ENCODE data around the gene NSG1.
A peak's percentile ranks its signal among the peaks of the same experiment; 100 is the strongest.
"Not testable (repeated sequence)": the region's sequence is repeated elsewhere in the genome, so short reads cannot be mapped to it uniquely, and the experiment has no call there.

NSG1 gene

DNA sequence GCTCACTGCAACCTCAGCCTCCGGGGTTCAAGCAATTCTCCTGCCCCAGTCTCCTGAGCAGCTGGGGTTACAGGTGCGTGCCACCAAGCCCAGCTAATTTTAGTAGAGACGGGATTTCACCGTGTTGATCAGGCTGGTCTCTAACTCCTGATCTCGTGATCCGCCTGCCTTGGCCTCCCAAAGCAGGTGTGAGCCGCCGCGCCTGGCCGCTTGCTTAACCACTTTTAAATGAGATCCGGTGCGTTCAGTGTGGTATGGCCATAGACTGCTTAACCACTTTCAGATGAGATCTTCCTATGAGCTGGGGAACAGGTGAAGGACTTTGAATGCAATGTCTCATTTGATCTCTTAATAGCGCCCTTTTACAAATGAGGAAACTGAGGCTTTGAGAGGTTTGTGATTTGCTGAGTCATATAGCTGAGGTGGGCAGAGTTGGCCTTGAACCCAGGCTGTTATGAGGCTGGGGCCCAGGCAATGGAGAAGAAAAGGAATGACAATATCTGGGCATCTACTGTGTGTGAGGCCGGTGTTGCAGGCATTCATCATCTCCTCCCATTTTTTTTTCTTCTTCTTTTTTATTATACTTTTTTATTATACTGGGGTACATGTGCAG lies 41.9 kb upstream of the NSG1 start:
- TF ChIP-seq, protein P1, sequence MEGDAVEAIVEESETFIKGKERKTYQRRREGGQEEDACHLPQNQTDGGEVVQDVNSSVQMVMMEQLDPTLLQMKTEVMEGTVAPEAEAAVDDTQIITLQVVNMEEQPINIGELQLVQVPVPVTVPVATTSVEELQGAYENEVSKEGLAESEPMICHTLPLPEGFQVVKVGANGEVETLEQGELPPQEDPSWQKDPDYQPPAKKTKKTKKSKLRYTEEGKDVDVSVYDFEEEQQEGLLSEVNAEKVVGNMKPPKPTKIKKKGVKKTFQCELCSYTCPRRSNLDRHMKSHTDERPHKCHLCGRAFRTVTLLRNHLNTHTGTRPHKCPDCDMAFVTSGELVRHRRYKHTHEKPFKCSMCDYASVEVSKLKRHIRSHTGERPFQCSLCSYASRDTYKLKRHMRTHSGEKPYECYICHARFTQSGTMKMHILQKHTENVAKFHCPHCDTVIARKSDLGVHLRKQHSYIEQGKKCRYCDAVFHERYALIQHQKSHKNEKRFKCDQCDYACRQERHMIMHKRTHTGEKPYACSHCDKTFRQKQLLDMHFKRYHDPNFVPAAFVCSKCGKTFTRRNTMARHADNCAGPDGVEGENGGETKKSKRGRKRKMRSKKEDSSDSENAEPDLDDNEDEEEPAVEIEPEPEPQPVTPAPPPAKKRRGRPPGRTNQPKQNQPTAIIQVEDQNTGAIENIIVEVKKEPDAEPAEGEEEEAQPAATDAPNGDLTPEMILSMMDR (IDR thresholded peaks at IDR 0.05; ENCODE audit: borderline replicate concordance, control extremely low read depth, extremely low read depth, insufficient read depth, missing control alignments) = no peak
- in situ Hi-C loops (cut with MboI; ENCODE audit: low sequenced_read_pairs, unreplicated experiment) = no loop called here
- DNase-seq (ENCODE audit: low spot score) = peak; percentile 47

DNA sequence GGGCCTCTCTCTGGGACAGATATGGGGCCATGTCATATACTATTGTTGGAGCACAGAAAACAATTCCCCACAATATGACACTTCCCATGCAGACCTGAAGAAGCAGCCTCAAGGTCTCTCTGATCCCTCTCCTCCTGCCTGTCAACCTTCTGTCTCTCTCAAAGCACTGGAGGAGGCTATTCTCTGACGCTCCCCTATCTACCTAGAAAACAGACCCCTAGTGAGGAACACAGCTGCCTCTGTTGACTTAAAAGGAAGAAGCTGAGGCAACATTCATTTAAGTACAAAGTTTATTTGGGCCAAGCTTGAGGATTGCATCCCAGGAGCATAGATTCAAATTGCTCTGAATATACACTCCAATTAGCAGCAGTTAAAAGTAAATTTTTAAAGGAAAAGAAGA lies 39.3 kb upstream of the NSG1 start:
- in situ Hi-C loops (cut with MboI; ENCODE audit: low sequenced_read_pairs, unreplicated experiment) = no loop called here
- TF ChIP-seq, protein P1 (IDR thresholded peaks at IDR 0.05; ENCODE audit: borderline replicate concordance, control extremely low read depth, extremely low read depth, insufficient read depth, missing control alignments) = no peak
- no peak for DNase-seq (ENCODE audit: low spot score)

DNA sequence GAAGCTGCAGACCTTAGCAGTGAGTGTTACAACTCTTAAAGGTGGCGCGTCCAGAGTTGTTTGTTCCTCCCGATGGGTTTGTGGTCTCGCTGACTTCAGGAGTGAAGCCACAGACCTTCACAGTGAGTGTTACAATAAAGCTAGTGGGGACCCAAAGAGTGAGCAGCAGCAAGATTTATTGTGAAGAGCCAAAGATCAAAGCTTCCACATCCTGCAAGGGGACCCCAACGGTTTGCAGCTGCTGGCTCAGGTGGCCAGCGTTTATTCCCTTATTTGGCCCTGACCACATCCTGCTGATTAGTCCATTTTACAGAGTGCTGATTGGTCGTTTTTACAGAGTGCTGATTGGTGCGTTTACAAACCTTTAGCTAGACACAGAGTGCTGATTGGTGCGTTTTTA lies 38.3 kb upstream of the NSG1 start:
- in situ Hi-C loops (cut with MboI; ENCODE audit: low sequenced_read_pairs, unreplicated experiment); DNase-seq (ENCODE audit: low spot score): not testable (repeated sequence)

DNA sequence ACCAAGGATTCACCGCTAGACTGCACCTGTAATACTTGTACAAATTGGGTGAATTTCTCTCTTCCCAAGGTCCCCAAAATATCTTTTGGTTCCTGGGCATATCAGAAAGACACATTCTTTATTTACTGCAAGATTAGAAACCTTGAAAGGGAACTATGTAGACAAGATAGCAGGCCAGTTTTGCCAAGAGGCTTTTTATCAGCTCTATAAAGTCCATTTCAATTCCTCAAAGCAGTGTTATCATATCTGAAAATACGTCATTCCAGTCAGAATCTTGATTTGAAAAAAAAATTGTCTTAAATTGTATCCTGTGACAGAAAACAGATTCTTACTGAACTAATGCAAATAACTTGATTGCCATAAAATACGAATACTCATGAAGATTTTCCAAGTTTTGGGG lies 37.0 kb upstream of the NSG1 start:
- TF ChIP-seq, protein P1 (IDR thresholded peaks at IDR 0.05; ENCODE audit: borderline replicate concordance, control extremely low read depth, extremely low read depth, insufficient read depth, missing control alignments) = no peak
- in situ Hi-C loops (cut with MboI; ENCODE audit: low sequenced_read_pairs, unreplicated experiment) = no loop called here
- no peak for DNase-seq (ENCODE audit: low spot score)

DNA sequence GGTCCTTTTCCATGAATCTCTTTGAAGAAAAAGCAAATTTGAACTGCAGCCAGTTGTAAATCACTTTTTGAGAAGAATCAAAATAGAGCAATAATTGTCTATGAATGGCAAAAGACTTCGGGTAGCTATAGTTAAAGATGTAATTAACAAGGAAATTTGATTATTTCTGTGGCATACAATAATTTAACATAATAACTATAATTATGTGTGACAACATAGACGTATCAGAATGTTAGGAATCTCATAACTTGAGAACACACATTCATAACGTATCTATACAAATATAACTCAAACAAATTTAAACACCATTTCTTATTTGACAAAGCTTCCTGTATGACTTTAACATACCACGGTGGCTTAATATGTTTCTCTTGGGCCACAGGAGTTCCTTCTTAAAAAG lies 36.0 kb upstream of the NSG1 start:
- in situ Hi-C loops (cut with MboI; ENCODE audit: low sequenced_read_pairs, unreplicated experiment) = no loop called here
- TF ChIP-seq, protein P1 (IDR thresholded peaks at IDR 0.05; ENCODE audit: borderline replicate concordance, control extremely low read depth, extremely low read depth, insufficient read depth, missing control alignments) = no peak
- no peak for DNase-seq (ENCODE audit: low spot score)

DNA sequence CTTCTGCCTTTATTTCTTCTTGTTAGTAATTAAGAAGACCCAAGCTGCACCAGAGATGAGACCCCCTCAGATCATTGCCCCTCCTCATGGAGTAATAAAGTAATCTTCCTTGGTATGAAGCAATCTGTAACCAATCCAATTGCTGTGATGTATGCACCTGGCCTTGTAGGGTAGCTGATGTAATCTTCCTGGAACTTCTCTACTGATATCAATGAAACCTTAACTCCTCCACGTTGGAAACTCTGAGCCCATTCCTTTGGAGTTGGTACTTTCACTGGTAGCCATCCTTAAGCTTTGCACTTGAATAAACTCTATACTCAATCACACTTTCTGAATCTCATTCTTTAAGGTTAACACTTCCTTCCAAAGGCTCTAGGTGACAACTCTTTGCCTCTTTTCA lies 31.6 kb upstream of the NSG1 start:
- in situ Hi-C loops (cut with MboI; ENCODE audit: low sequenced_read_pairs, unreplicated experiment) = no loop called here
- TF ChIP-seq, protein P1 (IDR thresholded peaks at IDR 0.05; ENCODE audit: borderline replicate concordance, control extremely low read depth, extremely low read depth, insufficient read depth, missing control alignments) = no peak

DNA sequence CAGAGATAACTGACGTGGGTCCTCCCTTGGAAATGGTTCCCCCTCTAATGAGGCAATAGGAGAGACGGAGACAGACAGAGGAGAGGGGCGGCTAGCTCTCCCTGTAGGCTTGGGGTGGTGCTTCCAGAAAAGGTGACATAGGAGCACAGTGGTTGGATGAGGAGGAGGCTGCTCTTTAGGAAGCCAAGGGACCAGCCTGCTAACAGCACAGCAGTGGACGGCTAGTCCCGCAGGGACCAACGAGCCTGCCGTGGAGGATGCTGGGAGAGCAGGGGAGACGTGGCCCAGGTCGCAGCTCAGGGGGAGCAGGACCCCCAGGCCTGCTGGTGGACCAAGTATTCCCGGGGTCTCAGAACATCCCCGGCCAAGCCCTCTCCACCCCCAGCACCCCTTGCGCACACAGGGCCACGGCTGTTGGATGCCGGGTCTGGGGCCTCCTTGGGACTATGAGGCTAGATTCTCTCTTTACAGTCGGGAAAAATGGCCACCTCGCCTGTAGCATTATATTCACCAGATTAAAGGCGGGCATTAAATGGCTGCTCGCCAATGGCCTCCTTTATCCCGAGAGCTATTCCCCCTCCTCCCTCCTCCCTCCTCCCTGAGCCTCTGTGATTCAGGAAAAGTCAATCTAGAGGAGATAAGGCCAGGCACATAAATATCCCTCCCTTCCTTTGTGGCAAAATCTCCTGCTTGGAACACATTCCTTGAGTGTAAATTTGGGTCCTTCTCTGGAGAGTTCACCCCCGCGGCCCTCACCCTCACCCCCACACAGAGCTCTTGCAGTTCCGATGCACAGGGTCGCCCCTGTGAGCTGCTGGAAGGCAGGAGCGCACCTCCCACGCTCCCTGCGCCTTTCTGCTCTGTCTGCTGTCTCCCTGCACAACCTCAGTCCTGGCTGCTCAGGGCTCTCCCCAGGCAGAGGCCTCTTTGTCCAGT lies 30.5 kb upstream of the NSG1 start:
- in situ Hi-C loops (cut with MboI; ENCODE audit: low sequenced_read_pairs, unreplicated experiment) = no loop called here
- no peak for DNase-seq (ENCODE audit: low spot score)
- TF ChIP-seq, protein P1 (IDR thresholded peaks at IDR 0.05; ENCODE audit: borderline replicate concordance, control extremely low read depth, extremely low read depth, insufficient read depth, missing control alignments) = no peak

More for the DNA sequence above, 31.6 kb upstream of the NSG1 start:
- DNase-seq (ENCODE audit: low spot score) = no peak
